HUES48 (cell line): ENCODE measurements around the gene PCYT2.
A peak's percentile ranks its signal among the peaks of the same experiment; 100 is the strongest.

Experiments used
- H3K27ac ChIP-seq: one replicate; pipeline ENCODE4 v1.7.0; 2013; ENCODE audit warnings: low read depth, low read length, inconsistent platforms
- H3K27me3 ChIP-seq: 2 replicates; pipeline ENCODE4 v1.6.1; 2013; ENCODE audit warnings: mild to moderate bottlenecking, low read length; ENCODE audit not compliant: control insufficient read depth, insufficient read depth
- H3K36me3 ChIP-seq: 2 replicates; pipeline ENCODE4 v1.6.1; 2013; ENCODE audit warnings: low read length; ENCODE audit not compliant: control insufficient read depth, insufficient read depth
- H3K4me1 ChIP-seq: 2 replicates; pipeline ENCODE4 v1.6.1; 2013; ENCODE audit warnings: mild to moderate bottlenecking, low read length; ENCODE audit not compliant: control insufficient read depth, insufficient read depth
- H3K4me3 ChIP-seq: 2 replicates; pipeline ENCODE4 v1.5.1; 2013; ENCODE audit warnings: mild to moderate bottlenecking, low read depth, low read length
- H3K9ac ChIP-seq: 2 replicates; pipeline ENCODE4 v1.6.1; 2013; ENCODE audit warnings: mild to moderate bottlenecking, low read depth, low read length, moderate library complexity
- H3K9me3 ChIP-seq: 2 replicates; pipeline ENCODE4 v1.6.1; 2013; ENCODE audit warnings: low read length; ENCODE audit not compliant: control insufficient read depth, insufficient read depth

PCYT2 gene

GRCh38 chr17:81911277-81911961, at the start of gene PCYT2:
Gene PCYT2 (minus strand): TSS chr17:81911399. CDS start chr17:81911355, 44 bp downstream.
- Histone ChIP-seq H3K36me3 (peaks cover 48% of the 10 kb centered on the region), H3K4me3 (peak within 1 kb of the TSS; percentile 86), H3K27ac (peak within 1 kb of the TSS; percentile 59)

GRCh38 chr17:81960130-81960958, 49.1 kb upstream of the PCYT2 start:
- no peaks in the 10 kb centered on the region for H3K9me3 ChIP-seq
- H3K36me3 ChIP-seq = no peaks in the 10 kb centered on the region
- peaks cover 81% of the 10 kb centered on the region for H3K27me3 ChIP-seq
- no peak overlapping the region for H3K9ac ChIP-seq
- H3K27ac ChIP-seq = no peak overlapping the region
- H3K4me3 ChIP-seq = peak overlapping the region; percentile 32; the same call in 1 of the 2 replicates
- no peaks in the 10 kb centered on the region for H3K4me1 ChIP-seq

More at GRCh38 chr17:81911277-81911961, at the start of gene PCYT2:
- Histone ChIP-seq H3K27me3 (no peaks in the 10 kb centered on the region), H3K4me1 (0 out of 2 replicates have a peak, but pooled peaks cover 4% of the 10 kb centered on the region), H3K9me3 (no peaks in the 10 kb centered on the region), H3K9ac (no peak within 1 kb of the TSS; the same call in 1 of the 2 replicates)

DNA sequence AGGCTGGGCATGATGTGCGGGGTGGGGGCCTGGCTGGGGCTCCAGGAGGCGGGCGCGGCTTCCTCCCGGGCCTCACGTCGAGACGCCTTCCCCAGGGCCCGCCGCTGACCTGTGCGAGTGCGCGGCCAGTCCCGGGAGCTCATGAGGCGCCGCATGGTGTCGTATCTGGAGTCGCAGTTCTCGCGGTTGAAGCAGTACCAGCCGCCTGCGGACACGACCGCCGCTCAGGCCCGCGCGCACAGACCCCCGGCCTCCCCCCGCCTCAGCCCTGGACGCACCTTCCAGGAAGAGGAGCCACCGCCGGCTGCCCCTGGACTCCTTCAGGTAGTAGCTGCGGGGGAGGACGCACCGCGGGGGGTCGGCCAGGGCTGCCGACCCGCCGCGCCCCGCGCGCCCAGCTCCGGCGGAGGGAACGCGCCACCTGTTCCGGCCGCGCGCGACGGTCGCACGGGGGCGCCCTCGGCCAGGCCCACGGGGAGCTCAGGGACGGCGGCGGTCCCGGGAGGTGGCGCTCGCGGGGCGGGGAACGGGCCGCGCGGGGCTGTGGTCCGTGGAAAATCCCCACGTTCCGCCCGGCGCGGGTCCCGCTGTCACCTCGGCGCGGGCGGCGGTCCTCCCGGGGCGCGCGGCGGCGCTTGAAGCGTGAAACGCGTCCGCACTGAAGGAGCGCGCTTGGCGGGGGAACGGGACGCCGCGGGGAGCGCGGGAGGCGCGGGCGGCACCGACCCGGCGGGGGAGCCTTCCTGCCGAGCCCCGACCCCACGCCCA, 48.3 kb upstream of the PCYT2 start:
- Histone ChIP-seq H3K9me3 (no peaks in the 10 kb centered on the region), H3K27me3 (peaks cover 81% of the 10 kb centered on the region), H3K36me3 (no peaks in the 10 kb centered on the region), H3K4me1 (no peaks in the 10 kb centered on the region), H3K9ac (no peak overlapping the region), H3K4me3 (peak overlapping the region; percentile 32; the same call in 1 of the 2 replicates), H3K27ac (no peak overlapping the region)

- Histone ChIP-seq H3K36me3 (no peaks in the 10 kb centered on the region), H3K9ac (no peak overlapping the region), H3K4me1 (no peaks in the 10 kb centered on the region), H3K4me3 (no peak overlapping the region; the same call in 1 of the 2 replicates), H3K27ac (no peak overlapping the region), H3K9me3 (no peaks in the 10 kb centered on the region), H3K27me3 (peaks cover 75% of the 10 kb centered on the region)
Observed at GRCh38 chr17:81958633-81959342, 47.6 kb upstream of the PCYT2 start.

GRCh38 chr17:81957691-81958432, 46.7 kb upstream of the PCYT2 start:
- Histone ChIP-seq H3K27ac (no peak overlapping the region), H3K9ac (no peak overlapping the region), H3K4me1 (no peaks in the 10 kb centered on the region), H3K9me3 (no peaks in the 10 kb centered on the region), H3K27me3 (peaks cover 66% of the 10 kb centered on the region), H3K4me3 (no peak overlapping the region), H3K36me3 (no peaks in the 10 kb centered on the region)

- H3K27me3 ChIP-seq = peaks cover 56% of the 10 kb centered on the region
- no peaks in the 10 kb centered on the region for H3K36me3 ChIP-seq
- H3K27ac ChIP-seq = no peak overlapping the region
- no peaks in the 10 kb centered on the region for H3K4me1 ChIP-seq
- no peaks in the 10 kb centered on the region for H3K9me3 ChIP-seq
- no peak overlapping the region for H3K9ac ChIP-seq
- H3K4me3 ChIP-seq = no peak overlapping the region
Observed at GRCh38 chr17:81956607-81957589, 45.7 kb upstream of the PCYT2 start.

GRCh38 chr17:81955756-81956544, 44.8 kb upstream of the PCYT2 start:
- Histone ChIP-seq H3K27ac (no peak overlapping the region), H3K9ac (no peak overlapping the region), H3K4me1 (no peaks in the 10 kb centered on the region), H3K27me3 (peaks cover 48% of the 10 kb centered on the region), H3K4me3 (no peak overlapping the region), H3K9me3 (no peaks in the 10 kb centered on the region), H3K36me3 (no peaks in the 10 kb centered on the region)

DNA sequence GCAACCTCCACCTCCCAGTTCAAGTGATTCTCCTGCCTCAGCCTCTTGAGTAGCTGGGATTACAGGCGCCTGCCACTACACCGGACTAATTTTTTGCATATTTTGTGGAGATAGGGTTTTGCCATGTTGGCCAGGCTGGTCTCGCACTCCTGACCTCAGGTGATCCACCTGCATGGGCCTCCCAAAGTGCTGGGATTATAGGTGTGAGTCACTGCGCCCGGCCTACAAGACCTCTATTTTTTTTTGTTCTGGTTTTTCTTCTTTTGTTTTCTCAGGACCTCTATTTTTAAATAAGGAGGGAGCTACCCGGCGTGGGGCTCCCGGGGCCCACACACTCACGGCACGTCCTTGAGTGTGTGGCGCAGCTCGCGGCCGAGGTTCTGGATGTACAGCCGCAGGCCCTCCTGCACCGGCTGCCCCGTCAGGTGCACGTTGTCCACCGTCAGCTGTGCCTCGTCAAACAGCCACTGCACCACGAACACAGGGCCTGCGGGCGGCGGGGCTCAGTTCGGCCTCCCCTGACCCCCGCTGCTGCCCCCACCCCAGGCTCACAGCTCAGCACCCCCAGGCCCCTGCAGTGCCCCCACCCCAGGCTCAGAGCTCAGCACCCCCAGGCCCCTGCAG, 44.0 kb upstream of the PCYT2 start:
- no peak overlapping the region for H3K27ac ChIP-seq
- no peaks in the 10 kb centered on the region for H3K4me1 ChIP-seq
- H3K9ac ChIP-seq = no peak overlapping the region

More for the DNA sequence above, 44.0 kb upstream of the PCYT2 start:
- Histone ChIP-seq H3K27me3 (peaks cover 41% of the 10 kb centered on the region), H3K36me3 (no peaks in the 10 kb centered on the region), H3K9me3 (no peaks in the 10 kb centered on the region), H3K4me3 (no peak overlapping the region)
